PFSK-1 (cell line): ENCODE results near the gene AMACR.

ENCODE experiments used
- FOXP2 ChIP-seq: optimal IDR thresholded peaks from 2 replicates; pipeline ENCODE3; 2011; ENCODE audit warnings: borderline replicate concordance, control low read depth, inconsistent platforms; ENCODE audit not compliant: insufficient read depth; ENCODE audit errors: extremely low read length, extremely low read depth
- POLR2AphosphoS5 ChIP-seq: IDR thresholded peaks from 2 replicates; pipeline ENCODE4 v1.6.1; 2012; ENCODE audit warnings: low read depth, mild to moderate bottlenecking, control low read depth, low read length, moderate library complexity
- TAF1 ChIP-seq: IDR thresholded peaks from 2 replicates; pipeline ENCODE4 v1.6.1; 2012; ENCODE audit warnings: low read length, control low read depth, borderline replicate concordance; ENCODE audit not compliant: insufficient read depth
- TF ChIP-seq, protein P1 (sequence below), 2 experiments: IDR thresholded peaks; 2 replicates each; pipeline versions ENCODE4 v1.6.1 to v1.8.0; 2011 to 2012; ENCODE audit warnings: low read depth in 2 of 2, low read length in 2 of 2, control low read depth in 1 of 2, inconsistent platforms in 1 of 2, mild to moderate bottlenecking in 1 of 2, moderate library complexity in 1 of 2; ENCODE audit not compliant: insufficient read depth in 1 of 2

DNA sequence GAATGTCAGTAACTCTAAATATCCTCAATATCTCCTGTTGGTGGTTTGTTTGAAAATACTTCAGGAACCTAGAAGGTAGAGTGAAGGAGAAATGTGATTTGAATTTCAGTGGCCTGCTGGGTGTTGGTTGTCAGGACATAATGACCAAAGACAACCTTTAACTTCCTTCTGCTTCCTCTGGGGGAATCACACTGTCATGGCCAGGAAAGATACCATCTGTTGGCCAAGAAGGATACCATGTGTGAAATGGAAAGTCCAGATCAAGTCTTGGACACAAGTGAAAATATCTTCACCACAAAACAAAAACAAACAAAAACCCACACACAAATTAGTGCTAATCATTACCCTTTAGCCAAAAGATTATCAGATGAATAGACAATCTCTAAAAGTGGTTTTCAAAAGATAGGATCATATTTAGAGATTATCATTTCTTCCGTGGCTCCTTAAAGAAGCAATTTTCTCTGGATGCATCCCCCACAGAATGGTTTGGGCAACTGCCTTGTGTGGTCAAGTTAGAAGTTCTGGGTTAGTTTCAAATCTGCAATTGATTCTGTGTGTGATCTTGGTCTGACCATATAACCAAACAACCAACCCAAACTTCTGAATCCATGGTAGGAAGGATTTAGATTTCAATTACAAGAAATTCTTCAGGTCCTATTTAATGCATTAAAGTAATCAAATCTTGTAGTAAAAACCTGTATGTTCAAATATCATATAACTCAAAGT, 33.6 kb upstream of the AMACR start:
- TF ChIP-seq FOXP2 (no peak), TAF1 (no peak), POLR2AphosphoS5 (no peak)
- TF ChIP-seq, protein P1, sequence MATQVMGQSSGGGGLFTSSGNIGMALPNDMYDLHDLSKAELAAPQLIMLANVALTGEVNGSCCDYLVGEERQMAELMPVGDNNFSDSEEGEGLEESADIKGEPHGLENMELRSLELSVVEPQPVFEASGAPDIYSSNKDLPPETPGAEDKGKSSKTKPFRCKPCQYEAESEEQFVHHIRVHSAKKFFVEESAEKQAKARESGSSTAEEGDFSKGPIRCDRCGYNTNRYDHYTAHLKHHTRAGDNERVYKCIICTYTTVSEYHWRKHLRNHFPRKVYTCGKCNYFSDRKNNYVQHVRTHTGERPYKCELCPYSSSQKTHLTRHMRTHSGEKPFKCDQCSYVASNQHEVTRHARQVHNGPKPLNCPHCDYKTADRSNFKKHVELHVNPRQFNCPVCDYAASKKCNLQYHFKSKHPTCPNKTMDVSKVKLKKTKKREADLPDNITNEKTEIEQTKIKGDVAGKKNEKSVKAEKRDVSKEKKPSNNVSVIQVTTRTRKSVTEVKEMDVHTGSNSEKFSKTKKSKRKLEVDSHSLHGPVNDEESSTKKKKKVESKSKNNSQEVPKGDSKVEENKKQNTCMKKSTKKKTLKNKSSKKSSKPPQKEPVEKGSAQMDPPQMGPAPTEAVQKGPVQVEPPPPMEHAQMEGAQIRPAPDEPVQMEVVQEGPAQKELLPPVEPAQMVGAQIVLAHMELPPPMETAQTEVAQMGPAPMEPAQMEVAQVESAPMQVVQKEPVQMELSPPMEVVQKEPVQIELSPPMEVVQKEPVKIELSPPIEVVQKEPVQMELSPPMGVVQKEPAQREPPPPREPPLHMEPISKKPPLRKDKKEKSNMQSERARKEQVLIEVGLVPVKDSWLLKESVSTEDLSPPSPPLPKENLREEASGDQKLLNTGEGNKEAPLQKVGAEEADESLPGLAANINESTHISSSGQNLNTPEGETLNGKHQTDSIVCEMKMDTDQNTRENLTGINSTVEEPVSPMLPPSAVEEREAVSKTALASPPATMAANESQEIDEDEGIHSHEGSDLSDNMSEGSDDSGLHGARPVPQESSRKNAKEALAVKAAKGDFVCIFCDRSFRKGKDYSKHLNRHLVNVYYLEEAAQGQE (IDR thresholded peaks at IDR 0.05; ENCODE audit: insufficient read depth in 1 of 2, low read depth in 2 of 2, low read length in 2 of 2), result no peak
